DMS114 treated with DMSO at 0.1 percent for 48 hours (cell line): Measurements from ENCODE around the gene FCHSD2.

Source experiments
- DNase-seq: peaks from one replicate; lab custom pipeline; 2025; ENCODE audit not compliant: unreplicated experiment; lab: John Stamatoyannopoulos, UW

FCHSD2 gene

GRCh38 chr11:72975778-72976521 is 166.2 kb downstream of the FCHSD2 start:
- DNase-seq = no peak

GRCh38 chr11:72974487-72975205 is 167.5 kb downstream of the FCHSD2 start:
- DNase-seq = no peak

- no peak for DNase-seq
Observed at GRCh38 chr11:72972496-72973128, 169.5 kb downstream of the FCHSD2 start.

GRCh38 chr11:72971192-72971967 is 170.7 kb downstream of the FCHSD2 start:
- no peak for DNase-seq

- DNase-seq = no peak
Observed at GRCh38 chr11:72970557-72971118, 171.5 kb downstream of the FCHSD2 start.

- DNase-seq = no peak
Observed at GRCh38 chr11:72969894-72970335, 172.2 kb downstream of the FCHSD2 start.

GRCh38 chr11:72968390-72968789 is 173.7 kb downstream of the FCHSD2 start:
- DNase-seq = no peak

GRCh38 chr11:72965672-72966071 is 176.4 kb downstream of the FCHSD2 start:
- DNase-seq = no peak

GRCh38 chr11:72962717-72963116 is 179.4 kb downstream of the FCHSD2 start:
- DNase-seq = no peak

GRCh38 chr11:72962084-72962483 is 180.0 kb downstream of the FCHSD2 start:
- no peak for DNase-seq

- no peak for DNase-seq
Observed at GRCh38 chr11:72959998-72960731, 182.0 kb downstream of the FCHSD2 start.

- no peak for DNase-seq
Observed at GRCh38 chr11:72958791-72959190, 183.3 kb downstream of the FCHSD2 start.

- no peak for DNase-seq
Observed at GRCh38 chr11:72955466-72955865, 186.7 kb downstream of the FCHSD2 start.

- DNase-seq = no peak
Observed at GRCh38 chr11:72954860-72955259, 187.3 kb downstream of the FCHSD2 start.

GRCh38 chr11:72953637-72954036 is 188.5 kb downstream of the FCHSD2 start:
- no peak for DNase-seq

- no peak for DNase-seq
Observed at GRCh38 chr11:72951888-72952287, 190.2 kb downstream of the FCHSD2 start.

GRCh38 chr11:72951193-72951592 is 190.9 kb downstream of the FCHSD2 start:
- no peak for DNase-seq

GRCh38 chr11:72950685-72951084 is 191.4 kb downstream of the FCHSD2 start:
- DNase-seq = no peak

- DNase-seq = no peak
Observed at GRCh38 chr11:72947229-72947628, 194.9 kb downstream of the FCHSD2 start.

GRCh38 chr11:72943664-72944063 is 198.5 kb downstream of the FCHSD2 start:
- DNase-seq = no peak
